Neural cell (in vitro differentiated cells): ENCODE results near the gene TCN2. TPM values are rescaled to one million over a fixed set of nuclear protein-coding genes. Genes with fewer than 3 reads are reported as not detected.

Experiments
- H2AFZ ChIP-seq: fragments of 200-600, 300-800 bp; sonication (generic), shearing (Covaris generic); 2 replicates; pipeline ENCODE4 v1.6.0; 2014; ENCODE audit warnings: low read depth, mild to moderate bottlenecking, antibody characterized with exemption, low read length, moderate library complexity
- H3F3A ChIP-seq: fragments of 200-600 bp; shearing (Covaris generic); 2 replicates; pipeline ENCODE4 v1.6.1; 2016; ENCODE audit warnings: mild to moderate bottlenecking, moderate library complexity, mixed read lengths, antibody characterized with exemption, low read length; ENCODE audit not compliant: insufficient read depth, poor library complexity, severe bottlenecking
- H3K27ac ChIP-seq: fragments of 200-600, 300-800 bp; sonication (generic), shearing (Covaris generic); 2 replicates; pipeline ENCODE4 v1.5.1; 2014; ENCODE audit warnings: mild to moderate bottlenecking, low read length, moderate library complexity
- H3K27me3 ChIP-seq: fragments of 300-800, 200-600 bp; sonication (generic), shearing (Covaris generic); 2 replicates; pipeline ENCODE4 v1.6.0; 2014; ENCODE audit warnings: mild to moderate bottlenecking, low read depth, low read length, moderate library complexity; ENCODE audit not compliant: insufficient read depth
- H3K36me3 ChIP-seq: fragments of 300-800, 200-600 bp; sonication (generic), shearing (Covaris generic); 2 replicates; pipeline ENCODE4 v1.5.1; 2014; ENCODE audit warnings: mild to moderate bottlenecking, antibody characterized with exemption, low read length, moderate library complexity; ENCODE audit not compliant: insufficient read depth
- H3K4me2 ChIP-seq: fragments of 300-800, 200-600 bp; sonication (generic), shearing (Covaris generic); 2 replicates; pipeline ENCODE4 v1.6.0; 2014; ENCODE audit warnings: mild to moderate bottlenecking, low read length
- H3K4me3 ChIP-seq: fragments of 300-800, 200-600 bp; sonication (generic), shearing (Covaris generic); 2 replicates; pipeline ENCODE4 v1.5.1; 2014; ENCODE audit warnings: mild to moderate bottlenecking, low read length, moderate library complexity
- H3K79me2 ChIP-seq: fragments of 200-600 bp; shearing (Covaris generic); replicated peaks from 2 replicates; pipeline ENCODE4 v1.6.0; 2014; ENCODE audit warnings: mild to moderate bottlenecking, low read length, moderate library complexity; ENCODE audit not compliant: insufficient read depth
- H3K9ac ChIP-seq: fragments of 300-800, 200-600 bp; sonication (generic), shearing (Covaris generic); 2 replicates; pipeline ENCODE4 v1.6.1; 2016; ENCODE audit warnings: mild to moderate bottlenecking, low read length, mixed read lengths
- H3K9me2 ChIP-seq: fragments of 200-600 bp; shearing (Covaris generic); 2 replicates; pipeline ENCODE4 v1.6.1; 2016; ENCODE audit warnings: mild to moderate bottlenecking, low read length, mixed read lengths; ENCODE audit not compliant: insufficient read depth
- H3K9me3 ChIP-seq: fragments of 200-600, 300-800 bp; sonication (generic), shearing (Covaris generic); 2 replicates; pipeline ENCODE4 v1.6.1; 2016; ENCODE audit warnings: mild to moderate bottlenecking, mixed run types, low read length, moderate library complexity, mixed read lengths
- H4K20me1 ChIP-seq: fragments of 200-600 bp; shearing (Covaris generic); 2 replicates; pipeline ENCODE4 v1.6.1; 2016; ENCODE audit warnings: mild to moderate bottlenecking, mixed run types; ENCODE audit not compliant: insufficient read depth
- CTCF ChIP-seq: fragments of 450-650 bp; IDR thresholded peaks from 2 replicates; pipeline ENCODE4 v1.5.1; 2014; ENCODE audit warnings: antibody characterized with exemption, mild to moderate bottlenecking, moderate library complexity; ENCODE audit not compliant: poor library complexity, severe bottlenecking
- EP300 ChIP-seq: fragments of 450-650 bp; conservative IDR thresholded peaks from 2 replicates; pipeline ENCODE4 v1.6.1; 2014; ENCODE audit warnings: antibody characterized with exemption, mild to moderate bottlenecking, moderate library complexity; ENCODE audit not compliant: poor library complexity, severe bottlenecking
- EZH2 ChIP-seq: fragments of 200-600, 300-800 bp; shearing (Covaris generic), sonication (generic); IDR thresholded peaks from 2 replicates; pipeline ENCODE4 v1.6.1; 2014; ENCODE audit warnings: antibody characterized with exemption, low read length, borderline replicate concordance, mild to moderate bottlenecking; ENCODE audit not compliant: insufficient read depth, poor library complexity, severe bottlenecking
- MXI1 ChIP-seq: fragments of 450-650 bp; conservative IDR thresholded peaks from 2 replicates; pipeline ENCODE4 v1.6.1; 2014; ENCODE audit warnings: antibody characterized with exemption, mild to moderate bottlenecking; ENCODE audit not compliant: poor library complexity, severe bottlenecking
- POLR2AphosphoS5 ChIP-seq: IDR thresholded peaks from 2 replicates; pipeline ENCODE4 v1.6.1; 2012
- RAD21 ChIP-seq: fragments of 450-650 bp; conservative IDR thresholded peaks from 2 replicates; pipeline ENCODE4 v1.6.1; 2014; ENCODE audit warnings: antibody characterized with exemption, mild to moderate bottlenecking, moderate library complexity
- SMC3 ChIP-seq: fragments of 450-650 bp; conservative IDR thresholded peaks from 2 replicates; pipeline ENCODE4 v1.6.1; 2014; ENCODE audit warnings: antibody characterized with exemption, mild to moderate bottlenecking, moderate library complexity; ENCODE audit not compliant: poor library complexity
- TAF1 ChIP-seq: IDR thresholded peaks from 2 replicates; pipeline ENCODE4 v1.6.1; 2012; ENCODE audit warnings: low read depth
- polyA plus RNA-seq: library from polyadenylated mRNA; depleted of rRNA; stranded (reverse); fragments of >200 nt; gene quantifications from 2 replicates; pipeline ENCODE4 v1.2.3, GENCODE V29; 2014
- TF ChIP-seq, protein P1 (sequence below): IDR thresholded peaks from 2 replicates; pipeline ENCODE4 v1.6.1; 2012; ENCODE audit warnings: borderline replicate concordance

Gene TCN2
- polyA plus RNA-seq, 1 donor from 2014 or later: 13.0 TPM

DNA sequence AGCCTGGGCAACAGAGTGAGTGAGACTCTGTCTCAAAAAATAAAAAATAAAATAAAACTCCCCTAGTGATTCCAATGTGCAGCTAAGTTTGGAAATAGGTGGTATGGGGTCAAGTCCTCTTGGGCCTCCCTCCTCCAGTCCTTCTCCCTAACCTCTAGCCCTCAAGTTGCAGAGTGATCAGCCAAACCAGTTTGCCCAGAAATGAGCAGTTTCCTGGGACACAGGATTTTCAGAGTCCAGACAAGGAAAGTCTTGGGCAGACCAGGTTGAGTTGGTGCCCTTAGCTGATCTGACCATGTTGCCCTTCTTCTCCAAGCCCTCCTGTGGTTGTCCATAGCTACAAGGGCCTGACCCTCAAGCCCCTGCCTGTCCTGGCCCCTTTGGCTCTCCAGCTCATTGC lies 7.9 kb downstream of the TCN2 start:
- H3K79me2 ChIP-seq: no peaks in the 10 kb centered on the region
- H2AFZ ChIP-seq: no peak overlapping the region
- H3K36me3 ChIP-seq: no peaks in the 10 kb centered on the region
- H3K9me3 ChIP-seq: no peaks in the 10 kb centered on the region
- H3K4me3 ChIP-seq: no peak overlapping the region
- no peaks in the 10 kb centered on the region for H3K27me3 ChIP-seq
- H3K9me2 ChIP-seq: no peaks in the 10 kb centered on the region
- H3K9ac ChIP-seq: no peak overlapping the region
- H4K20me1 ChIP-seq: no peaks in the 10 kb centered on the region
- no peak overlapping the region for H3K4me2 ChIP-seq
- H3F3A ChIP-seq: no peaks in the 10 kb centered on the region
- TF ChIP-seq MXI1 (no peak), CTCF (no peak), TAF1 (no peak), POLR2AphosphoS5 (no peak), SMC3 (no peak), RAD21 (no peak)
- TF ChIP-seq, protein P1, sequence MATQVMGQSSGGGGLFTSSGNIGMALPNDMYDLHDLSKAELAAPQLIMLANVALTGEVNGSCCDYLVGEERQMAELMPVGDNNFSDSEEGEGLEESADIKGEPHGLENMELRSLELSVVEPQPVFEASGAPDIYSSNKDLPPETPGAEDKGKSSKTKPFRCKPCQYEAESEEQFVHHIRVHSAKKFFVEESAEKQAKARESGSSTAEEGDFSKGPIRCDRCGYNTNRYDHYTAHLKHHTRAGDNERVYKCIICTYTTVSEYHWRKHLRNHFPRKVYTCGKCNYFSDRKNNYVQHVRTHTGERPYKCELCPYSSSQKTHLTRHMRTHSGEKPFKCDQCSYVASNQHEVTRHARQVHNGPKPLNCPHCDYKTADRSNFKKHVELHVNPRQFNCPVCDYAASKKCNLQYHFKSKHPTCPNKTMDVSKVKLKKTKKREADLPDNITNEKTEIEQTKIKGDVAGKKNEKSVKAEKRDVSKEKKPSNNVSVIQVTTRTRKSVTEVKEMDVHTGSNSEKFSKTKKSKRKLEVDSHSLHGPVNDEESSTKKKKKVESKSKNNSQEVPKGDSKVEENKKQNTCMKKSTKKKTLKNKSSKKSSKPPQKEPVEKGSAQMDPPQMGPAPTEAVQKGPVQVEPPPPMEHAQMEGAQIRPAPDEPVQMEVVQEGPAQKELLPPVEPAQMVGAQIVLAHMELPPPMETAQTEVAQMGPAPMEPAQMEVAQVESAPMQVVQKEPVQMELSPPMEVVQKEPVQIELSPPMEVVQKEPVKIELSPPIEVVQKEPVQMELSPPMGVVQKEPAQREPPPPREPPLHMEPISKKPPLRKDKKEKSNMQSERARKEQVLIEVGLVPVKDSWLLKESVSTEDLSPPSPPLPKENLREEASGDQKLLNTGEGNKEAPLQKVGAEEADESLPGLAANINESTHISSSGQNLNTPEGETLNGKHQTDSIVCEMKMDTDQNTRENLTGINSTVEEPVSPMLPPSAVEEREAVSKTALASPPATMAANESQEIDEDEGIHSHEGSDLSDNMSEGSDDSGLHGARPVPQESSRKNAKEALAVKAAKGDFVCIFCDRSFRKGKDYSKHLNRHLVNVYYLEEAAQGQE: no peak
- no peak overlapping the region for H3K27ac ChIP-seq

GRCh38 chr22:30615543-30615954 lies 8.6 kb downstream of the TCN2 start:
- Histone ChIP-seq H3K9ac (no peak overlapping the region), H3F3A (no peaks in the 10 kb centered on the region), H3K36me3 (no peaks in the 10 kb centered on the region), H3K27me3 (no peaks in the 10 kb centered on the region), H3K9me3 (no peaks in the 10 kb centered on the region), H3K79me2 (no peaks in the 10 kb centered on the region), H3K9me2 (no peaks in the 10 kb centered on the region), H3K27ac (no peak overlapping the region), H2AFZ (no peak overlapping the region), H3K4me2 (no peak overlapping the region), H4K20me1 (no peaks in the 10 kb centered on the region), H3K4me3 (no peak overlapping the region)
- TF ChIP-seq TAF1 (no peak), MXI1 (no peak), EP300 (no peak), SMC3 (no peak), RAD21 (no peak), POLR2AphosphoS5 (no peak), CTCF (no peak), EZH2 (no peak)
- TF ChIP-seq, protein P1: no peak
